ENCODE results near the gene ZBTB17.

DNA sequence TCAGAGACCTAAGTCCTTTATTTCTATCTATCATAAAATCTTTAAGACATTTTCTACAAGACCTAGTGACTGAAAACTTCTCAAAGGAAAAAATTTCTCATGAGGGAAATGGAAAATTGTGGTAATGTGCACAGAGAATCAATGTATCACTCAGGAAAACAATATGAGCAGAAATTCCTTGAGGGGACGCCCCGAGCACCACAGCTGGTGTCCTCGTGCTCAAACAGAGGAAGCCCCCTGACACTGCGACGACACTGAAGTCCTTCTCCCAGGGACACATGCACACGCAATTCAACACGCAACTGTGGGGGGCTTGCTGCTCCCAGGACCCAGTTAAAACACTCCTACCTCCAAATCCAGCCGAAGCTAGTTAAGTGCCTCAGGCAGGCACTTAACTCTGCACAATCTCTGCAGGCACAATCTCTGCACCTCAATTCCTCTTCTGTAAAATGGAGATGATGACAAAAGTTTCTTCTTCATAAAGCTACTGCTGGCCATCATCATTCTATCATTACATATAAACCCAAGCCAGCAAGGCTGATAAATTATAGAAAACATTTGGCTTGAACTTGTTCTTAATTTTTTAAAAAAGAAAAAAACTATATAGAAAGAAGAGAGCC lies 16.0 kb downstream of the ZBTB17 start:
- TF ChIP-seq, protein P1, sequence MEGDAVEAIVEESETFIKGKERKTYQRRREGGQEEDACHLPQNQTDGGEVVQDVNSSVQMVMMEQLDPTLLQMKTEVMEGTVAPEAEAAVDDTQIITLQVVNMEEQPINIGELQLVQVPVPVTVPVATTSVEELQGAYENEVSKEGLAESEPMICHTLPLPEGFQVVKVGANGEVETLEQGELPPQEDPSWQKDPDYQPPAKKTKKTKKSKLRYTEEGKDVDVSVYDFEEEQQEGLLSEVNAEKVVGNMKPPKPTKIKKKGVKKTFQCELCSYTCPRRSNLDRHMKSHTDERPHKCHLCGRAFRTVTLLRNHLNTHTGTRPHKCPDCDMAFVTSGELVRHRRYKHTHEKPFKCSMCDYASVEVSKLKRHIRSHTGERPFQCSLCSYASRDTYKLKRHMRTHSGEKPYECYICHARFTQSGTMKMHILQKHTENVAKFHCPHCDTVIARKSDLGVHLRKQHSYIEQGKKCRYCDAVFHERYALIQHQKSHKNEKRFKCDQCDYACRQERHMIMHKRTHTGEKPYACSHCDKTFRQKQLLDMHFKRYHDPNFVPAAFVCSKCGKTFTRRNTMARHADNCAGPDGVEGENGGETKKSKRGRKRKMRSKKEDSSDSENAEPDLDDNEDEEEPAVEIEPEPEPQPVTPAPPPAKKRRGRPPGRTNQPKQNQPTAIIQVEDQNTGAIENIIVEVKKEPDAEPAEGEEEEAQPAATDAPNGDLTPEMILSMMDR (conservative IDR thresholded peaks at IDR 0.05; ENCODE audit: low read length), result no peak
- TF ChIP-seq EZH2phosphoT487 (IDR thresholded peaks at IDR 0.05; ENCODE audit: borderline replicate concordance, low read depth, low read length), result no peak

Data from OCI-LY7 (cell line).